OCI-M1 (cell line): ENCODE data around the gene FAM209A.
"Not testable (repeated sequence)": the region's sequence is repeated elsewhere in the genome, so short reads cannot be mapped to it uniquely, and the experiment has no call there.

Source experiments
- DNase-seq: peaks from one replicate; lab custom pipeline; 2025; lab: John Stamatoyannopoulos, UW

The FAM209A gene, protein sequence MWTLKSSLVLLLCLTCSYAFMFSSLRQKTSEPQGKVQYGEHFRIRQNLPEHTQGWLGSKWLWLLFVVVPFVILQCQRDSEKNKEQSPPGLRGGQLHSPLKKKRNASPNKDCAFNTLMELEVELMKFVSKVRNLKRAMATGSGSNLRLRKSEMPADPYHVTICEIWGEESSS

DNA sequence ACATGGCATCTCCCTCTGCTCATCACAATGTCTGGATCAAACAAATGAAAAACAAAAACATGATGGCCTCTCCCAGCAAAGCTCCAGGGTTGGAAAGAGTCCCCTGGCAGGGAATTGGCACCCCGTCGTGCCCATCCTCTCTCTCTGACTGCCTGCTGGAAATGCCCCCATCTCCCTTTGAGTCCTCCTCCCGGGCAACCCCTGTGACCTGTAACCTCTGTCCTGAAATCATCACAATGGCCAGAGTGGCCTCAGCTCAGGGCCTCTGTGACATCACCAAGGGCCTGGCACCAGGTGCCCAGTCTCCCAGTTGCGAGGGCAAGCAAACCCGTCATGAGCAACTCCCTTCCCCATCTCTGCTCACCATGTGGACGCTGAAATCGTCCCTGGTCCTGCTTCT lies at the start of gene FAM209A:
FAM209A (plus strand) TSS at position 301 of the 400 bp plus-strand sequence; CDS start at position 366, 65 bp downstream.
- DNase-seq = not testable (repeated sequence)

DNA sequence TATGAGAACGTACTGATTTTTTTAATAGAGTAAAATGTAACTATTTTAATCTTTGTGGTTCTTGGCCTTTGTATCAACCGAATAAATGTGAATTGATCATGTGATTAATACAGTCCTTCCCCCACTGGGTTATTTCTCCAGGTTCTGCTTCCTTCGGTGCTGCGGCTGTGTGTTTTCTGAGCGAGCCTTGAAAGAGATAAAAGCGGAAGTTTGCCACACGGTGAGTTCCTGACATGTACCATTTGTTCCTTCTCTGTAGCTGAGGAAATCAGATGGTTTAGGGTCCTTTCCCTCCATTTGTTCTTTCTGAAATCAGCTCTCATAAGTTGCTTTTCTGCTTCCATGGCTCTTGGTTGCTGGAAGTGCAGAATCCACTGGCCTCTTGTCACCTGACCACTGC lies 40.6 kb upstream of the FAM209A start:
- no peak for DNase-seq

DNA sequence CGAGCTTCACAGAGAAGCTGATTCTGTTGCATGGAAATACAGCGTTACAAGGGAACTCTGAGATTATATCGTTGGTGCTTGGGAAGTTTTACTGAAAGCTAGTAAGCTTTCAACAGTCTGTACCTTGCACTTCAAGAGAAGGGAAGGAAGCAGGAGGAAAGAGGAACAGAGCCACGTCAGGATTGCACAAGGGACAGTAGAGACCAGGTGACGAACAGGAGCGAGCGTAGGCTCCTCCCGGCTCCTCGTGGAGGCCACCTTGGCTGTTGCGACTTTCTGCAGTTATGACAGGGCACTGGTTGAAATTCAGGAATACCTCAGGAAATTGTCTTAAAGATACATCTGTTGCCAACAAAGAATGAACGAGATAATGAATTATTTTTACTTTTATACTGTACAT lies 37.3 kb upstream of the FAM209A start:
- no peak for DNase-seq

DNA sequence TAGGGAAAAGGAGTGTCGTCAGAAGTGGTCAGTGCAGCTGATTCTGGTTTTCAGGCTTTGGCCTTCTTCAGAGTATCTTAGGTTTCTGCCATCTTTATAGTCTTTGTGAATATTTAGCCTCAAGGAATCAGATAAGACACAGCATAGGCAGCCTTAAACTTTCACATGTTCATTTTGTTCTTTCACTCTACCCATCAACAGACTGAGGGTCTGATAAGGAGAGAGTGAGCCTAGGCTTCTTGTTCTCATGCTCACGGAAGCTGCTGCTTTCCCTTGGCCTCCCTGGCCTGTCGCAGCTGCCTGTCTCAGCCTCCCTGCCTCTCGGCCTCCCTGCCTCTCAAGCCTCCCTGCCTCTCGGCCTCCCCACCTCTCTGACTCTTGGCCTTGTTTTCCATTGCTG lies 36.0 kb upstream of the FAM209A start:
- no peak for DNase-seq

DNA sequence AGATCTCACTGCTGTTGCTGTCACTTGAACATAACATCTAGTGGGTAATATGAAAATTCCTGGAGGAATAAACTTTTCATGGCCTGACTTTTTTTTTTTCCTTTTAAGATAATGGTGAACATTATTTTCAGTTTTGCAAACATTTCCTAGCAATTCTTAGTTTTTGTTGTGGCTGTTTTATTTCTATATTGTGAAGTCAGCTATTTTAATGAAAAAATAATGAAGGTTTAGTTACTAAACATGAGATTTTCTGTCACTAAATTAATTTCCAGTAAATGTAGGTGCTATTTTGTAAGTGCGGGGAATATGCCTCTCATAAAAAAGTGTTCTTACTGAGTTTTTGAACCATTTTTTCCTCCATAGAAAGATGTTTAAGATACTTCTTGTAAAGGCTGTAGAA lies 23.4 kb upstream of the FAM209A start:
- DNase-seq = no peak

DNA sequence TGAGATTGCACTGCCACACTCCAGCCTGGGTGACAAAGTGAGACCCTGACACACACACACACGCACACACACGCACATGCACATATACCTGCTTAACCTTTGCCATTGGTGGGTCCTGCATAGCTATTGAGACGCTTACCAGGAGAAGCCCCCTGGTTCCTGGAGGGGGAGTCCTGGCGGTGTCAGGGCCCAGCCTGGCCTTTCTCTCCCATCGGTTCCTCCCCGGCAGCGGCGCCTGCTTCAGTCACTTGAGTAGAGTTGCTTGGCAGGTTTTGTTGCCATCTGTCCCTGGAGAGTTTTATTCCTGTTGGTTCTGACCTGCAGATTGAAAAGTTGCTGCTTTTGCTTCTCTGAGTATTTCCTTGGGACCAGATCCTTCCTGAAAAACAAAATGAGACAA lies 20.6 kb upstream of the FAM209A start:
- DNase-seq = no peak

DNA sequence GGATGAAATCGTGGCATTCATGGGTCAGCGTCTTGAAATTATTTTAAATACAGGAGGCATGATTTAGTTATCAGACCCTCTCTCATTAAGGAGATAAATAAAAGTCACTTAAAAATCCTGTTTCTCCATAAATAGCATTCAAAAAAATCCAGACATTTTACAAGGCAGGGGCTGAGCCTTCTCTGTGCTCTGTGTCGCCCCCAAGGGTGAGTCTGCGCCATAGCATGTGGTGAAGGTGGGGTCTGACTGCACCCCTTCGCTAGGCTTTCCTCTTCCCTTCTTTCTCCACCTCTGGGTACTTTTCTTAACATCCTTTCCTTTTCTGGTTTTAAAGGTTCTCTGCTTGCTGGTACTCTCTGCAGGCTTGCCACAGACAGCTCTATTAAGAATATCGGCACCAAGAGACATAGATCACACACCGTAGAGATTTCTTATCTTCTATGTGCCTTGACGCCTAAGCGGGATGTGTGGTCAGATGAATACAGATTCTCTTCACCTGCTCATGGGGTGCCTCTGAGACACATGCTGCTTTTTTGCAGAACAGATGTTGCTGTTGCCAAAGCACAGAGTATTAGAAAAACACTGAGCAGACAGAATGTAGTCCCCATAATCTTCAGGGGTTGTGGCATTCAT lies 20.1 kb upstream of the FAM209A start:
- peak; percentile 7 for DNase-seq

DNA sequence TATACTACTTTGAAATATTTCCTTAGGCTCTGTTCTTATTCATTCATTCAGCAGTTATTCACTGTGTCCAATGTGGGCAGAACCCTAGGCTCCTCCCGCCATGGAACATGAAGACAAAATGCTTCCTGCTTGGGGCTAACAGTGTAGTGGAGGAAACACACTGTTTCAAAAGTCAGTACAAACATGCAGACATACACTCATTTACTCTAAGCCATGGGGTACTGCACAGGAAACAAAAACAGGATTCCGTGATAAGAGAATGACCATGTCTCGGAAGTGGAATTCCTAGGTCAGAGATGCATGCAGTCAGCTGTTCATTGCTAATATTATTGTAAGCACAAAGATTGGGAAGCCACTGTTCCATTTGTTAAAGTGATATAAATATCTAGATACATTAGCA lies 18.4 kb upstream of the FAM209A start:
- no peak for DNase-seq

DNA sequence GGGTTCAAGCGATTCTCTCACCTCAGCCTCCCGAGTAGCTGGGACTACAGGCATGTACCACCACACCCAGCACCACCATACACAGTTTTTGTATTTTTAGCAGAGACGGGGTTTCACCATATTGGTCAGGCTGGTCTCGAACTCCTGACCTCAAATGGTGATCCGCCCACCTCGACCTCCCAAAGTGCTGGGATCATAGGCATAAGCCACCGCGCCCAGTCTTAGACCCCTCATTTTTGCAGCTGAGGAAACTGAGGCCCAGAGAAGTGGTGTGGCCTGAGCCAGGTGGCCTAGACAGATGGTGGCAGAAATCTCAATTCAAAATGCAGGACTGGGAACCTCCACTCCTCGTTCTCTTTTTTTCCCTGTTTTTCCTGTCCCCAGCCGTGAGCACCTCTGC lies 12.6 kb upstream of the FAM209A start:
- no peak for DNase-seq

DNA sequence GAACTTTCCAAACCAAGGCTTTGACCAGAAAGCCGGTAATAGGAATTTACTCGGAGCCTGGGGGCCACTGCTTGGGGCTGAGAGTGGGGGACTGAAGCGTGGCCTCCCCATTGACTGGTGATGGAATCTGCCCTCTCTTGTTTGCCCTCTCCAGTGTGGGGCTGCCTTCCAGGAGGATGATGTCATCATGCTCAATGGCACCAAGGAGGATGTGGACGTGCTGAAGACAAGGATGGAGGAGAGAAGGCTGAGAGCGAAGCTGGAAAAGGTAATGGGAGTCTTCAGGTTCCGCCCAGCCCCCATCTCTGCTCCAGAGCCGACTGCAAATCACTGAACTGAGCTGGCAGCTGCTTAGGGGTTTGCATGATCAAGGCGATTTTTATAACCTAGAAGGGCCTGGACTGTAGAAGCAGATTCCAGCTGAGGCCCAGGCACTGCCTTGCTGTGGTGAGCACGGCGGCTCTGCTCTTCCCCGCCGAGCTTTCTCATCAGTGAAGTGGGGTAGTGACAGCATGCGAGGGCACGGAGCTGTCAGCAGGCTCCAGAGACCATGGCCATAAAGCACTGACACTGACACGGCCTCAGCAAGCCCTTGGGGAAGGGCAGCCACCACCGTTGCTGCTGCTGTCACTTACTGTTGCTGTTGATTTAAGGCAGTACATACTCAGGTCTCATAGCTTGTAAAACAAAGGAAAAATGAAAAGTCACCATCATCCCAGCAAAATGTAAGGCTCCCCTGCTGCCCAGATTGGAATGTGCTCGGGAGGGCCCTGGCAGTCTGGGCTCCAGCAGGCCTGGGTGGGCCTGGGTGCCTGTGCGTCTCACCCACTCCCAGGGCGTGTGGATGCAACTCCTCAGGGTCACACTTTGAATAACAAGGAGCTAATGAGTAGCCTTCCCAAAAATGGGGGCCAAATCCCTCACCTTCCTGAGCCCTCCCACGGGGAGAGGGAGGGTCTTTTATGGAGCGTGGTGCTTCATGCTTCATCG lies 11.1 kb upstream of the FAM209A start:
- no peak for DNase-seq

DNA sequence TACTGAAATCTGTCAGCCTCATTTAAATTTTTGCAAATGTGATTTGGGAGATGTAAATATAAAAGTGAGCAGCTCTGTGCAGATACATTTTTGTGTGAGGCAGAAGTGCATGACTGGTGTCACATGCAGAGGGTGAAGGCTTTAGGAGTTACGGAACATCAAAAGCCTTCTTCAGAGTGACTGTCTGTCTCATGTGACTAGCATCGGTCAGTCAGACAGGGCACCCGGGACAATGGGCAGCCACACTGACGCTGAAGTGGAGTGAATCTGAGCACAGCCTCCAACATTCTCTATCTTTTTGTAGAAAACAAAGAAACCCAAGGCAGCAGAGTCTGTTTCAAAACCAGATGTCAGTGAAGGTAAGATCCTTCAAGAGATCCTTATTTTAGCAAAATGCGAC lies 7.9 kb upstream of the FAM209A start:
- no peak for DNase-seq

DNA sequence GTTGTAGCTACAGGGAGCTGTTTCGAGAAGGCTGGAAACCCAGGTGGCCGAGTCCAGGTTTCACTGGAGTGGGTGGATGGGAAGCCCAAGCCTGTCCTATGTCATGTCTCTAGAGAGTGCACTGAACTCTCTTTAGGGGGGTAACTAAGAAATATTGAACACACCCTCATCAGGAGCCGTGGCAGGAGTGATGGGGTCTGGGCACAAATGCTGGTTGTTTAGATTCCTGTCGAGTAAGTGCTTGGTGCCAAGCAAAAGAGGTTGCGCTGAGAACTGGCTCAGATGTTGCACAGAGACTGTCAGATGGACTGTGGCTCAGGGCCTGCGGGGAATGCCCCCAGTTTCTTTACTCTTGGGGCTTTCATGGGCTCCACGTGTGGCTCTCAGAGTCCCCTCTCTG lies 7.3 kb upstream of the FAM209A start:
- DNase-seq = no peak

DNA sequence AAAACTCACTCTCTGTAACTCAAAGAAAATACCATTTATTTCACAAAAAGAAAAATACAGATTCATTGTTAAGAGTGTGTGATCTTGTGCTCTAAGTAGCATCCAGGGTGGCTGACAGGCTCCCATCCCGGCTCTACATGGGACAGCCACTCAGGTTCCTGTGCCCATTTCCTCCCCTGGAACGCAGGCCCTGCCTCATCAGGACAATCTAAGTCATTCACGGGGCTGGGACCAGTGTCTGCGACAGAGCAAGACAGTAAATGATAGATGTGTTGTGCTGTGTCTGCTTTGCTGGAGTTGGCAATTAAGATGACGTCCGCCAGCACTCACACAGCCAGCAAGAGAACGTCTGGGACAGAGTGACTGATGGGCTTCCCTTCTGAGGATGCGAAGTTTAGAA lies 6.9 kb upstream of the FAM209A start:
- DNase-seq = no peak

DNA sequence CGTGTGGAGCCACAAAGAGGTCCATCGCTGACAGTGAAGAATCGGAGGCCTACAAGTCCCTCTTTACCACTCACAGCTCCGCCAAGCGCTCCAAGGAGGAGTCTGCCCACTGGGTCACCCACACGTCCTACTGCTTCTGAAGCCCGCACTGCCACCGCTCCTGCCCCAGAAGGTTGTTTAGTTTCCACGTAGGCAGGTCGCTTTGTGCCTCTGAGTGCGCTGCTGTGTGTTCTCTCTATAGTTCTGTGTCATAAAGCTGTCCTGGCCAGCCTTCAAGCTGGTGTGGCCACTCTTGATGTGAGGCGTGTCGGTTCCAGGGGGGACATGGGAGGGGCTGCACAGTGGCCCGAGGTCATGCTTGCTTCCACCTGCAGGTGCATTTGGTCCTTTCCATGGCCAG lies 6.4 kb upstream of the FAM209A start:
- DNase-seq = no peak

DNA sequence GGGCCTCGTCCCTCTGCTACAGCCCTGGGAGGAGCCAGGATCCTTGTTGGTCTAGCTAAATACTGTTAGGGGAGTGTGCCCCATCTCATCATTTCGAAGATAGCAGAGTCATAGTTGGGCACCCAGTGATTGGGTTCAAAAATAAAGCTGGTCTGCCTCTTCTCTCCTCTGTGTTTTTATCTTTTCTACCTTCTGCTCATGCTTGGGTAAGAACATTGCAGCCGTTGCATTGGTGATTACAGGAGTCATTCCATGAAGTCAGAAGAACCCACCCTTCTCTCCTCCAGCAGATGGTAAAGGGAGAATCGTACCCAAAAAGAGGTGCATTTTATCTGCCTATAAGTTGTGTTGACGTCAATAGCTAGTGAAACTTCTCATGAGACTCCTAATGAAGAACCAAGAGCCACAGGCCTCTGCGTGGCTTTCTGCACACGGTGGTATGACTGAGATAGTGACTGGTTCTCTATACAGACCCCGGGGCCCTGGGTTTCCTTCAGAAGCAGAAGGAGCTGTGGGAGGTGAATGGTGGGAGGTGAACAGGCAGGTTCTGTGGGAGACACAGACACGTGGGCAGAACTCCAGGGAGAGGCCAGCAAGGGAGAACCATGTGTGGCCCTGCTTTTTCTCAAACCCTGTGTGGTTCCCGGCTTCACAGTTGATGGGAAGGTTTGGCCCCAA lies 5.7 kb upstream of the FAM209A start:
- DNase-seq = no peak

DNA sequence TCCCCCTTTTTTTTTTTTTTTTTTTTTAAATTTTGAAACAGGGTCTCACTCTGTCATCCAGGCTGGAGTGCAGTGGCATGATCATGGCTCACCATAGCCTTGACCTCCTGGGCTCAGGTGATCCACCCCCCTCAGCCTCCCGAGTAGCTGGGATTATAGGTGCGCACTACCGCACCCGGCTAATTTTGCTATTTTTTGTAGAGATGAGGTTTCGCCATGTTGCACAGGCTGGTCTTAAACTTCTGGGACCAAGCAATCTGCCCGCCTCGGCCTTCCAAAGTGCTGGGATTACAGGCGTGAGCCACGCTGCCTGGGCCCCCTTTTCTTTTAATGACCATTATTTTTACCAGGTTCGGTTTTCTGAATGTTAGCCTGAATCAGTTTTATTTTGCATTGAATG lies 5.0 kb upstream of the FAM209A start:
- no peak for DNase-seq

DNA sequence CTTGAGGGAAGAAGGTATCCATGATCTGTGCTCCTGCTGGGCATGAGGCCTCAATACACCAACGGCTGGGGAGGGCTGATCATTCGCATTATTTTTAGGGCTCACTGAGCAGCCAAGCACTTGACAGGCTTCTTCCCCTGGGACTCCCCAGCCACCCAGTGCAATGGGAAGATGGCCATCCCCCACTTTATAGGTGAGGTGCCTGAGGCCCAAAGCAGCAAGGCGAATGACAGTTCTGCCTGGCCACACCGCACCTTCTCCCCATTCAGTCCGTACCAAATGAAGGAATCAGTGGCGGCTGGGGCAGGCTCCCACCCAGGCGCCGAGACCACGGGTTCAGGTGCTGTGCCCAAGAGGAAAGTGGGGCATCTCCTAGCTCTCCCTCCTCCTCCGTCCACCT lies 4.4 kb upstream of the FAM209A start:
- no peak for DNase-seq

DNA sequence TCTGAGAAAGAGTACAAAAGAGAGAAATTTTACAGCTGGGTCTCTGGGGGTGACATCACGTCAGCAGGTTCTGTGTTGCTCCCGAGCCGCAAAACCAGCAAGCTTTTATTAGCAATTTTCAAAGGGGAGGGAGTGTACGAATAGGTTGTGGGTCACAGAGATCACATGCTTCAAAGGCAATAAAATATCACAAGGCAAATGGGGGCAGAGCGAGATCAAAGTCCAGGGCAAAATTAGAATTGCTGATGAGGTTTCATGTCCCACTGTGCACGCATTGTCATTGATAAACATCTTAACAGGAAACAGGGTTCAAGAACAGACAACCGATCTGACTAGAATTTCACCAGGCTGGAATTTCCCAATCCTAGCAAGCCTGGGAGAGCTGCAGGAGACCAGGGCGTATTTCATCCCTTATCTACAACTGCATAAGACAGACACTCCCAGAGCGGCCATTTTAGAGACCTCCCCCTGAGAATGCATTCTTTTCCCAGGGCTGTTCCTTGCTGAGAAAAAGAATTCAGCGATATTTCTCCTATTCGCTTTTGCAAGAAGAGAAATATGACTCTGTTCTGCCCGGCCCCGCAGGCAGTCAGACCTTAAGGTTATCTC lies 3.7 kb upstream of the FAM209A start:
- not testable (repeated sequence) for DNase-seq

DNA sequence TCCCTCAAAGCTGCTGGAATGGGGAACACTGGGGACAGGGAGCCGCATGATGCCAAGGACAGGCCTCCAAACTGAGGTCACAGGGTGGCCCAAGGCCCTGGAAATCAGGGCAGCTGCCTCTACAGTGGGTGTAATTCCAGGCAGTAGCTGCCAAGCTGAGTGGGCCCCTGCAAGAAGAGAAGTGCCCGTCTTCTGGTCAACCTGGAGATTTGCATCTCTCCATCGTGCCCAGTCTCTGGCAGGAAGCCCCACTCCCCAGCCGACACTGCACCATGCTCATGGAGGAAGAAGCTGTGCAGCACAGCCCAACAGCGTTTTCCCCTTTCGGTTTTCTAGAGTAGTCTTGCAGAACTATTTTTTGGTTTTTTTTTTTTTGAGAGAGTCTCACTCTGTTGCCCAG lies 2.2 kb upstream of the FAM209A start:
- DNase-seq = no peak

DNA sequence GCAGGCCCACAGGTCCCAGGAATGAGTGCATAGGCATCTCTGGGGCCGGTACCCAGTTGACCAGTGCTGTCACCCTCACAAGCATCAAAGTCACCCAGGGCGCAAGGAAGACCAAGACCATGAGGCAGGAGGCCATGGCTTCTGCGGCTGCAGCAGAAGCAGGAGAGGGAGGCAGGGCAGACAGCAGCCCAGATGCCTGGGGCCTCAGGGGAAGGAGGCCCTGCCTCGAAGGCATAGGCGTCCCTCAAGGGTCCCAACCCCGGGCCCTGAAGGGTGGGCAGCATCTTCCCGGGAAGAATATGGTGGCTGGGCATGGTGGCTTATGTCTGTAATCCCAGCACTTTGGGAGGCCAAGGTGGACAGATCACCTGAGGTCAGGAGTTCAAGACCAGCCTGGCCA lies 3.0 kb downstream of the FAM209A start:
- DNase-seq = no peak

DNA sequence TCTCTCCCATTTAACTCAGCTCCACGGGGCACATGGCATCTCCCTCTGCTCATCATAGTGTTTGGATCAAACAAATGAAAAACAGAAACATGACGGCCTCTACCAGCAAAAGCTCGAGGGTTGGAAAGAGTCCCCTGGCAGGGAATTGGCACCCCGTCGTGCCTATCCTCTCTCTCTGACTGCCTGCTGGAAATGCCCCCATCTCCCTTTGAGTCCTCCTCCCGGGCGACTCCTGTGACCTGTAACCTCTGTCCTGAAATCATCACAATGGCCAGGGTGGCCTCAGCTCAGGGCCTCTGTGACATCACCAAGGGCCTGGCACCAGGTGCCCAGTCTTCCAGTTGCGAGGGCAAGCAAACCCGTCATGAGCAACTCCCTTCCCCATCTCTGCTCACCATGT lies 8.4 kb downstream of the FAM209A start, which contains the start of gene FAM209B:
FAM209B (plus strand) TSS at position 301 of the 400 bp plus-strand sequence; CDS start at position 397, 96 bp downstream.
- not testable (repeated sequence) for DNase-seq

DNA sequence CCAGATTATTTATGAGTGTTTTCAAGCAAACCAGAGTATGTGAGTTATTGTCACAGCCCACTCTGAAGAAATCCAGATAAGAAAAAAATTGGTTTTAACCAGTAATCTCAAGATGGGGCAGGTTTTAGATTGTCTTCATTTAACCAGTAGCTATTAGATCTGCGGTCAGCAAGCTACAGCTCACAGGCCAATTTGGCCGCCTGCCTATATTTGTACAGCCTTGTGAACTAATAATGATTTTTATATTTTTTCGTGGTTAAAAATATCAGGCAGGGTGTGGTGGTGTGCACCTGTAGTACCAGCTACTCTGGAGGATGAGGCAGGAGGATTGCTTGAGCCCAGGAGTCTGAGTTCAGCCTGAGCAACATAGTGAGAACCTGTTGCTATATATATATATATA lies 13.5 kb downstream of the FAM209A start:
- no peak for DNase-seq
